ENCODE data around the gene ZNG1C.
"Not testable (repeated sequence)": the region's sequence is repeated elsewhere in the genome, so short reads cannot be mapped to it uniquely, and the experiment has no call there.

Gene ZNG1C

GRCh38 chr9:68343992-68344391 is 102.2 kb downstream of the ZNG1C start:
- not testable (repeated sequence) for DNase-seq

All from NCI-H226 (cell line).